GM21367 (cell line): Measurements from ENCODE around the gene ARHGAP12.

Experiments used
- ATAC-seq: cut with Tn5 transposase; IDR thresholded peaks from one replicate; pipeline ENCODE4 v1.9.1; 2021; ENCODE audit not compliant: unreplicated experiment

The ARHGAP12 gene

DNA sequence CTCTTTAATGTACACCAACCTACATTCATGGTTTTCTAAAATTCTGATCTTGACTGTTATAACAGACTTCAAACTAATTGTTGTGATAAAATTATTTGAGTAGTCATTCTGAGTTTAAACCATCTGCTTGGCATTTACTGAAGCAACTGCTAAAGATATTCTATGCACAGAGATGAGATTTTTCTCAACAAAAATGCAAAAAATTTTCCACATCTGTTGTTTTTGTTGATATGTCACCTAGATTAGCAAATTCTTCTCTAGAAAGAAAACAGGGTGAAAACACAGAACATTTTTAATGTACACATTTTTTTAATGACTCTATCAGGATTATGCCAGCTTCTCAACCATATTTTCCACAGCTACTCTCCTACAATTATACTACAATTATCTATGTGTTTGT lies 42.7 kb downstream of the ARHGAP12 start:
- ATAC-seq = no peak

DNA sequence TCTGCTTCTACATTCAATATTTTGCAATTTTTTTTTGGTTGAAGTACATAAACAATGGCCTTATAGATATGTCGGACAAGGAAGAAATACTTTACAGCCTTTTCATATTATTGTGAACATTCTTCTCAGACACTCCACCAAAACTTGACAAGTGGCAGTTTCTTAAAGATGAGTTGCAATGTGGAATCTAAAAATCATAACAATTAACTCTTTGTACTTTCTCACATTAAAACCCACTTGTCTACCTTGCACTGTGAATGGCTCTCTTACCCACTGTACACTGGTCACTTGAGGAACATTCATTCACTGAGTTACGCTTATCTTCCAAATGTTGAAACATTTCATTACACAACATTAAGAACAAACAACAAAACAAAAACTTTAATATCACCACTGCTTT lies 44.2 kb downstream of the ARHGAP12 start:
- no peak for ATAC-seq

DNA sequence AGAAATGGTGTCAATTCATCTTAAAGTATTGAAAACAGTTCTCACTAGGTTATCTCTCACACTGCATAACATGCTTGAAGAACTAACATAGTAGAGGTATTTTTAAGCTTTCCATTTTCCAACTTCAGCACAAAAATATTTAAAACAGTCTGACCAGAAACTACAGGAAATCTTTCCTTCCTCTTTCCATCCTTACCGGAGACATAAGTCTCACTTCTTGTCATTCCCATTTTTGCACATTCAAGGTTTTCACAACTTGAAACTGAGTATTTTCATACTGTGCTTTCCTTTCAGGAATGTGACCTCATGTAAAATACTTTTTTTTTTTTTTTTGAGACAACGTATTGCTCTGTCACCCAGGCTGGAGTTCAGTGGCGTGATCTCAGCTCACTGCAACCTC lies 45.2 kb downstream of the ARHGAP12 start:
- ATAC-seq = no peak

DNA sequence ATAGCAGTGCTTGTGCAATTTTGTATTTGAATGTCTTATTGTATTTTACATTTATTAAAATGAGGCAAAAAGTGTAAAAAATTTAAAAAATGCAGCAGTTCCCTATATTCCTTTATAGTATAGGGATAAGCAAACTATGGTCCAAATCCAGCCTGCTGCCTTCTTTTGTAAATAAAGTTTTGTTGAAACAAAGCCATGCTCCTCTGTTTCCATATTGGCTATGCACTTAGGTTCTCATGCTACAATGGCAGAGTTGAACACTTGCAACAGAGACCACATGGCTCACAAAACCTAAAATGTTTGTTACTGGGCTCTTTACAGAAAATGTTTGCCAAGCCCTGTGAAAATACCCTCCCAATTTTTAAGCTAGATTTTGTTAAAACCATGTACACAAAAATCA lies 50.1 kb downstream of the ARHGAP12 start:
- no peak for ATAC-seq

DNA sequence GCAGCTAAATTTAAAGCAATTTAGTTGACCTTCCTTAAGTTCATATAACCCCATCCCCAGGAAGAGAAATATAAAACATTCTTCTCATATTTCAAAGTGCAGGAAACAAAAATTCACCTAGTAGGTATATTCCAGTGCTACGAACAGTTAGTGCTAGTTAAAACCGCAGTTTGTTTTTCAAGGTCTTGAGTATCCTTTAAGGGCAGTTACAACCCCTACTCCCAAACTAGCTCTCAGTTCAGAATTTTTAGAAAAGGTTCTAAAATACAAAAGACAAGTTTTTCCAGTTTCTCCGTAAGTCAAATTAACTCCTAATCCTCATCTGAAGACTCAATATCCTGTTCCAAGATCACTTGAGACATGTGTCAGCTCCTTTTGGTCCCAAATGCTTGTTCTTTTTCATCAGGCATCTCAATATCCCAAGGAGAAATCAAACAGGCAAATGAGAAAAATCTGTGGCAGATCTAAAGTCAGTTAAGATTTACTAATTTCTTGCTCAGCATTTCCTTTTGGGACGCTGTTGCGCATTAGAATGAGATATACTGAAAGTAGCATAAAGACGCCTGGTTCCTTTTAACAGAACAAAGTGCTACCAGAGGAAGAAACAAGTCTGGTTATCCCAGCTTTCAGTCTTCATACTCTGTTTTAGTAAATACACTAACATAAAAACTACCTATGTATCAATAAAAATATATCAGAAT lies 51.8 kb downstream of the ARHGAP12 start:
- ATAC-seq = no peak

DNA sequence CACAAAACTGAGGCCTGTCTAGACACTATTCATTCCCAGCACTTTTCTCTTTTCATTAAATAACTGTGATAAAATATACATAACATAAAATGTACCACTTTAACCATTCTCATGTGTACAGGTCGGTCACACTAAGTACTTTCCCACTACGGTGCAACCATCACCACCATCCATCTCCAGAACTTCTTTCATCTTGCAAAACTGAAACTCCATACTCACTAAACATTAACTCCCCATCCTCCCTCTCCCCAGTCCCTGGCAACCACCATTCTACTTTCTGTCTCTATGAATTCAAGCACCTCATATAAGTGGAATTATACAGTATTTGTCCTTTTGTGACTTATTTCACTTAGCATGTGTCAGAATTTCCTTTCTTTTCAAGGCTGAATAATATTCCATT lies 53.0 kb downstream of the ARHGAP12 start:
- no peak for ATAC-seq

DNA sequence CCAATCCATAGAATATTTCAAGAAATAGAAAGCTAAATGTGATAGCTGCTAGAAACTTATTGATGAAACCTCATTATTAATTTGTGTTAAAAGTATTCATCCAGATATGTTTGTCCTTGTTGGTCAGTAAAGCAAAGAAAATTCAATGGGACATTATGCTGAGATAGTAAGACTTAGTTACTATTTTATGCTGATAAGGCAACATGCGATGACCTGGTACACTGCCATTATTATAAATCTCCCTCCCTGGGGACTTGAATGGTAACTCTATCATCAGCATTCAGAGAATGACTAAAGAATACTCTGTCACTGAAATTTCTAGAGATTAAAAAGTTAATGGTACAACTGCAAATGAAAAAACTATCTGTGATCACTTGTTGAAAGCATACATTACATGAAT lies 54.9 kb downstream of the ARHGAP12 start:
- ATAC-seq = no peak

DNA sequence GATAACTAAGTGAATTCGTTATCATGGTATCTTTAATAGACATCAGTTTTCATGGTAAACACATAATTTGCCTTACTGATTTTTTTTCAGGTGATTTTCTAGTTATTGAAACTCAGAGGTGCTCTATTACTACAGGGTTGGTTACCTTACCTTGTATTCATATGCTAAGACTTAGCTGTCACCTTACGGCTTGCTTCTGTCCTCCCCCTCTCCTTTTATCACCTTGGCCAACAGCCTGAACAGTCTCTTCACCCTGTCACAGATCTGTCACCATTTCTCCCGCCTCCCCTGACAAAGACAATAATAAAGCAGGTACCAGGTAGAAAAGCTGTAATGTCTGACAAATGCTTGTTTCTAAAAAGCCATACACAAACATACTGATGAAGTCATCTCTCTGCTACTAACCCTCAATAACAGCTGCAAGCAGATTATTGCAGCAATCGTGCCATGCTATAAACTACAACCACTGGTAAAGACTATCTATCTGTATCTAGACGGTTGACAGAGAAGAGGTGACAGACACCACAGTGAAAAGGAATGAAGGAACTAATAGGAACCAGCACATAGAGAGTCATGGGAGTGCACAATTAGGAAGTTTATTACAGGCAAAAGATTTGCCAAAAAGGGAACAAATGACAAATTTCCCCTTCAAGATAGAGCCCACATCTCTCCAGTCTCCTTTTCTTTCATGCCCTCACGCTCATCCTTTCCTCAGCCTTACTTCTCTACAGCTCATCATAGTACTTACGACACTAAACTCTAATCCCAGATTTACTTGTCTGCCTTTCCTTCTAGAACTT lies 57.2 kb downstream of the ARHGAP12 start:
- ATAC-seq = no peak

DNA sequence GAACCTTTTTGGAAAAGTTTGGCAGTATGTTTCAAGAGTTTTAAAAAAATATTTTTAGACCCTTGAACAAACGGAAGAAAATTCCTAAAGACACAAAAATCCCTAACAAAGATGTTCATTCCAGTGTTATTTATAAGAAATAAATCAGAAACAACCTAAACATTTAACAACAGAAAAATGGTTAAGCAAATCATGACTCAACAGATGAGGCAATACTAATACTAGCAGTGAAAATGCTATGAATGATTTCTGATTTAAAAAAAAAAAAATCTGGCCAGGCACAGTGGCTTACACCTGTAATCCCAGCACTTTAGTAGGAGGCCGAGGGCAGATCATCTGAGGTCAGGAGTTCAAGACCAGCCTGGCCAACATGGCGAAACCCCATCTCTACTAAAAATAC lies 61.0 kb downstream of the ARHGAP12 start:
- ATAC-seq = no peak

DNA sequence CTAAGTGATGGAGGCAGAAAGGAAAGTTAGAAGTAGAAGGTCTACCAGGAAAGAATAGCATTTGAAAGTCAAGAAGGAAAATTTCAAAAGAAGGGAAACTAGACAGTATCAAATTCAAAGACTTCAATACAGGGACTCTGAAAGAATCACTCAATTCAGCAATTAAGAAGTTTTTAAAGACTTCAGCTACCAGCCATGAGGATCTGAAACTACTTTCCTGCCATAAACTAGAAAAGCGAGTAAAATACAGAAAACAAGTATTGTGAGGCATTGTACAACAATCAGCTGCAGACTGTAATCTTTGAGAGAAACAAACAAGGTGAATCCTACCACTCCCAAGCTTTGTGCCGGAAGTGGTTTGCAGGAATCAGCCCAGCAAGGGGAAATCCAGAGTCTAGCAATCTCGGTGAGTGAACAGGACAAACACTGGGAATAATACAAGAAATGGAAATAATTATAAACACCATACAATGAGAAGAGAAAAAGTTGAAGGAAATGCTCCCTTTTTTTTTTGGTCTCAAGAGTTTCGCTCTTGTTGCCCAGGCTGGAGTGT lies 62.4 kb downstream of the ARHGAP12 start:
- ATAC-seq = no peak

DNA sequence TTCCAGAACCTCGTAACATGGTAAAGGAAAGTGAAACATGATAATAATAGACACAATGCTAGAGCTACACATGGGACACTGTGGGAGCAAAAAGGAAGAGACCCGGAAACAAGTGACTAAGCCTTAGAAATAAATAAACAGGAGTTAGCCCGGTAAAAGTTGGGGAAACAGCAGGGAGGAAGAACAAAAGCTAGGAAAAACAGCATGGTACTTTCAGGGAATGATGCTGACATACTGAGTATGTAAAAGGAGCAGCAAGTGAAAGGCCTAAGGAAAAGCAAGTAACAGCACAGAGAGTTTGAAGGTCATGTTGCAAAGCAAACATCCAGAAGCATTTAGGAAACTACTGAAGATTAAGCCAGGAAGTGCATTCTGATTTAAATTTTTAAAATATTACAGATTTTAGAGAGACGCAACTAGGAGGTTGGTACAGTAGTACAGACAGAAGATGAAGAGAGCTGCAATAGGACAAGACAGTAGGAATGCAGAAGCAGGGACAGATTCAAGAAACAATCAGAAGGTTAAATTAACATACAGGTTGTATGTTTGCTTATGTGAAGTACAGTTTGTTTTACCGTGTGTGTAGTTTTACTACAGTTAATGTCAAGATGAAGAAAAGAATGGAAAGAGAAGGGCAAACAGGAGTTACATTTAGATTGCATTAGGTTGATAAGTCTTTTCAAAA lies 63.7 kb downstream of the ARHGAP12 start:
- ATAC-seq = no peak

DNA sequence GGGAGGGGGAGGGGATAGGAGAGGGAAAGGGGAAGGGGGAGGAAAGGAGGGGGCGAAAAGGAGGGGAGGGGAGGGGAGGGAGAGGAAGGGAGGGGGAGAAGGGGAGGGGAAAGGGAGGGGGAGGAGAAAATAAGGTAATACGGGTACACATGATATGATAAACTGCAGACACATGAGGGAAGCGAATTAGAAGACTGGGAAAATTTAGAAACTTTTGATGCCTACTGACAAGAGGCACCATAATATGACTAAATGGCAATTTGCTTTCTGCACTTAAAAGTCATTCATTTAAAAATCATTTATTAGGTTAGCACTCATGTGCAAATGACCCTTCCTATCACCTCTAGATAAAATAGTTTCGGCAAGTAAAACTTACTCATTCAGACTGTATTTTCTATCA lies 73.6 kb downstream of the ARHGAP12 start:
- ATAC-seq = no peak

DNA sequence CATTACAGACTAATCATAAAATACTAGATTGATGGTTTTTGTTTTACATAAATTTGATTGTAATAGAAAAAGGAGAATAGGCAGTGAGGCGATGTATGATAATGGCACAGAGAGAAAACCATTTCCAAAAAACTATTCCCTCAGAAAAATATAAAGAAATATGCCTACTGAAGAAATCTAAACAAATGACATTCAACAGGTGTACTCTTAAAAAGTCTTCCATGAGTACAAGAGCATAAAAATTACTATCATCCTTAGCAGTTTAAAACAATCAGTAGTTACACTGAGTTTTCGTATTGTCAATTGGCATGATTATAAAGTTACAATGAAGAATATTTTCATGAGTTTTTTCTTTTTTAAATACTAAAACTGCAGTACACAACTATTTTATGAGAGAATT lies 75.0 kb downstream of the ARHGAP12 start:
- ATAC-seq = no peak

DNA sequence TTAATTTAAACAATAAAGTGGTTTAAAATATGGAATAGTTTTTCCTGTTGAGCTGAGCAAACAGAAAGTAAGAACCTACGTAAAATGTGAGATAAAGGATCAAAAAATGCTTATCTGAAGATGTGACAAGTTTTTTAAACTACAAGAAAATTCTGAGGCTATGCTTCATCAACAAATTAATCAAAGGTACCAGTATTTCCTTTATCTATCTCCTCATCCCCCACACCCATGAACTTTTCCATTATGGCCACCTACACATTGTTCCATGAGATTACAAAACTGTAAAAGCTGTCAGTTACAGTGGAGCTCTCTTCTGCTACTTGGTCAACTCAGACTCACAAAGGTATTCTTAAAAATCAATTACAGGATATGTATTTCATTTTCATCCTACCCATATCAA lies 77.4 kb downstream of the ARHGAP12 start:
- ATAC-seq = no peak

DNA sequence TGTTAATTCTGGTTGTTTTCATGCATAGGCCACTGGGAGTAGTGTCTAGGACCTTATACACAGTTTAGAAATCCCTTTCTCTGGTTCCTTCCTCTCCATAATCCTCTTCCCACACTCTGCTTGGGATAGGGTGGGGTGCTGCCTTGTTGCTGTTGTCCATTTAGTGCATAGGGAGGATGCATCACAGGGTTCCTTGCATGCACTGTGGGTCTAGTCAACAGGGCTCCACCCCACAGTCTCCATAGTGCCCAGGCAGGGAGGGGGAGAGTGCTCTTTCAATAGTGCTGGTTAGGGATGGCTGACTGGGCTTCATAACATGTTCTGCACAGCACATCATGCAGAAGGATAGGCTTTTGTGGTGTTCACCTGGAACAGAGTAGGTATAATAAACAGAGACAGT lies 81.1 kb downstream of the ARHGAP12 start:
- no peak for ATAC-seq

DNA sequence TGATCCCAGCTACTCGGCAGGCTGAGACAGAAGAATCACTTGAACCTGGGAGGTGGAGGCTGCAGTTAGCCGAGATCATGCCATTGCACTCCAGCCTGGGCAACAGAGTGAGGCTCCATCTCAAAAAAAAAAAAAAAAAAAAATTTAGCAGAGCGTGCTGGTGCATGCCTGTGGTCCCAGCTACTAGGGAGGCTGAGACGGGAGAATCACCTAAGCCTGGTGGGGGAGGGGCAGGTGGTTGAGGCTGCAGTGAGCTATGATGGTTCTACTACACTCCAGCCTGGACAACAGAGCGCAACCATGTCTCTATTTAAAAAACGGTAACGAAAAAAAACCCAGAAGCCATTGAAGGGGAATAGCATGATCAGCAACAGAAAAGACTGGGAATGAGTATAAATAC lies 89.9 kb downstream of the ARHGAP12 start:
- ATAC-seq = no peak

DNA sequence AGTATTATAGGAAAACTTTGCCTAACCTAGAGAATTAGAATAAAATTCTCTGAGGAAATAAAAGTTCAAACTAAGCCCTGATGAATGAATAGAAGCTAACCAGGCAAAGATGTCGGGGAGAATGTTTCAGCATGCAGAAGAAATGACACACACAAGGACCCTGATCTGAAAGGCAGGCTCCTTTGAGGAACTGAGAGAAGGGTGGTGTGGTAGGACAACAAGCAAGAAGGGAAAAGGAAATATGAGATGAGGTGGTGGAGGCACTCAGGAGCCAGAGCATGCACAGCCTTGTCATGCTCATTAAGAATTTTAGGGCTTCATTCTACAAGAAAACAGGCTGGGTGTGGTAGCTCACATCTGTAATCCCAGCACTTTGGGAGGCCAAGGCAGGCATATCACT lies 90.6 kb downstream of the ARHGAP12 start:
- ATAC-seq = no peak

DNA sequence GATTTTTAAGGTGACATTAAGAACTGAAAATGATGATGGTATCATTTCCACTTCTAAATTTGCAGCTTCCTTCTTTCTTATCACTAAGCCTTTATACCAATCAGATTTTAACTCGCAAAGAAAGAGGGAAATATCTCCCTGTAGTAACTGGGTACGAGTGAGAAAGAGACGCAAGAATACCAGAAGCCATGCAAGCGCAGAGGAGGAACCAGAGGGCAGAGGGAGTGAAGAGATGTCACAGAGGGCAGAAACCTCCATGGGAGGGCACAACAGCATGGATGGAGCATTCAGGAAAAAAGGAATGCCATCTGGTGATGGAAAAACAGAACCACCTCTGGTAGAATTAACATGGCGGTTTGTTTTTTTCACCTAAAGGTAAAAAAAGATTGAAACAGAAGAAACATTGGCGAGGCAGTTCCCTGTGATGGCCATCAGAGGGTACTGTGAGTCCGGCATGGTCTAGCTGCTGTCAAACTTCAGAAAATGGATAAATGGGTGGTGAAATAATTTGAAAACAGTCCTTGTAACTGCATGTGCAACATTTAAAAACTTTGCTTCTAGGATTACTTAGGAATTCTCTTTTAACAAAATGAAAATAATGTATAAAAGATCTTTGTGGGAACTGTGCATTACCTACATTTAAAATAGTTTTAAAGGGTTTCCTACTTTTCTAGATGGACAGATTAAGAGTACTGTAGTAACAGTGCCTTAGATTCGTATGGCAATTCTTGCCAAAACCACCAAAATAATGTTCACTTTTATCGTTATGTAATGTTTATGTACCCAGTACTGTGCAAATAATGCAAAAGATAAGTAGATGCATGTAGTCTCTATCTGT lies 91.8 kb downstream of the ARHGAP12 start:
- no peak for ATAC-seq

DNA sequence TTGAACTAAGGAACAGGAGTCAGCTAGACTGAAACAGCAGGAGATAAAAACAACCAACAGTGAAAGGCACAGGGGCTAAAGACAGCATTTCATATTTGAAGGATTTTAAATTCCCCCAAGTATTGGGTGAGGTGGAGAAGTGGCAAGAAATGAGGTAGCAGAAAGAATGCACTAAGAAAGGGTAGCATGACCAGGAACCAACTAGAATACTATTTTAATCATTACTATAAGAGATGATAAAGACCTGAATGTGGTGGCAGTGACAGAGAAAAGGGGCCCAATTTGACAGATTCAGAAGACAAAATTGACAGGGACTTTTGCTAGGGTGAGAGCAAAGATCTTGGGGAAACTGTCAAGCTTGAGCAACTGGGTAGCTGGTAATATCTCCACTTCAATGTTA lies 94.9 kb downstream of the ARHGAP12 start:
- ATAC-seq = no peak

DNA sequence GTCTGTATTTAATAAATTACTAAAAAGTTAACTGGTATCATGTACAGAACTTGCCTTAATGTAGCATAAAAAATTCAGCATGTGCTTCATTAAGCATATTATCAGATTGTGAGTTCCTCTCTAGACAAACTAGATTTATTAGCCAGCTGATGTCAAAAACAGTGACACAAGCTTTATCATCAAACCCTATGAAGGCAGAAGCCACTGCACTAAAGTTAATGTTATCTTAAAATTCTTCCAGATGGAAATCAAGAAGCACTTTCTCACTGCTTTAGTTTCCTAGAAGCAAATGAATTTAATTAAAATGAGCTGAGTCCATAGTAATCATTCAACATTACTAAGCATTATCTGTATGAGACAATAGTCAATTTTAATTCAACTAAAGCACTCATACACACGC lies 96.4 kb downstream of the ARHGAP12 start:
- no peak for ATAC-seq

DNA sequence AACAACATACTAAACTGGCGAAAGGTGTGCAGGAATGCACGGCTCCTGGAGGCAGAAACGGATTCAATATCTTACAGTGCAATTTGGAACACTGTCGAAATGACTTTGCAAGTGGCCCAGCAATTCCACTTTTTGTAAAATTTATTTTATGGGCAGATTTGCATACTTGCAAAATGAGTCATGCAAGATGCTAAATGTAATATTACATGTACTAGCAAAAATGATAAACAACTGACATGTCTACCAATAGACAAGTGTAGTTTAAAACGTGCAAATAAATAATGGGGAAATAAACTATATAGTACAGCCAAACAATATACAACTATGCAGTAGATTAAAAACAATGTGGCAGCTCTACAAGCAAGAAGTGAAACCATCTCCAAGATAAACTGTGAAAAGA lies 97.7 kb downstream of the ARHGAP12 start:
- ATAC-seq = no peak
